HepG2 (cell line): ENCODE data around the gene ZC3H12A. TPM values are rescaled to one million over a fixed set of nuclear protein-coding genes. Genes with fewer than 3 reads are reported as not detected.

Experiments used
- ATF4 ChIP-seq, 2 experiments: fragments of 450-650 bp in 1 of 2; sonication (generic) in 1 of 2; formaldehyde crosslinking; IDR thresholded peaks; 2 replicates each; pipeline versions ENCODE4 v1.5.0 to v1.8.0; 2020 to 2022; ENCODE audit warnings: mild to moderate bottlenecking in 1 of 2, missing genetic modification reagents in 1 of 2
- CBX2 ChIP-seq, 2 experiments: fragments of 200-600 bp in 1 of 2; sonication (generic); formaldehyde crosslinking in 1 of 2; IDR thresholded peaks; 2 replicates each; pipeline versions ENCODE4 v1.7.0 to v1.8.1; 2018 to 2022; ENCODE audit warnings: low read depth in 2 of 2, low read length in 1 of 2, mild to moderate bottlenecking in 1 of 2, missing genetic modification reagents in 1 of 2
- CCAR2 ChIP-seq: fragments of 200-400 bp; formaldehyde crosslinking; optimal IDR thresholded peaks from 2 replicates; pipeline ENCODE3; 2018; ENCODE audit warnings: low read depth, mild to moderate bottlenecking, low read length, moderate library complexity
- FLYWCH1 ChIP-seq: sonication (generic); formaldehyde crosslinking; IDR thresholded peaks from 2 replicates; pipeline ENCODE4 v1.8.1; 2023; ENCODE audit warnings: mild to moderate bottlenecking, missing genetic modification reagents
- GATAD2A ChIP-seq: IDR thresholded peaks from 2 replicates; pipeline ENCODE4 v1.6.1; 2016
- IRF1 ChIP-seq: sonication (generic); formaldehyde crosslinking; IDR thresholded peaks from 2 replicates; pipeline ENCODE4 v1.4.0; 2020; ENCODE audit warnings: low read depth, mild to moderate bottlenecking, missing genetic modification reagents
- JUN ChIP-seq: sonication (generic); formaldehyde crosslinking; IDR thresholded peaks from 2 replicates; pipeline ENCODE4 v1.4.0; 2020; ENCODE audit warnings: mild to moderate bottlenecking, missing genetic modification reagents
- JUNB ChIP-seq: sonication (generic); formaldehyde crosslinking; IDR thresholded peaks from 2 replicates; pipeline ENCODE4 v1.8.0; 2022; ENCODE audit warnings: missing genetic modification reagents, mild to moderate bottlenecking, borderline replicate concordance
- JUND ChIP-seq: sonication (generic); formaldehyde crosslinking; IDR thresholded peaks from 2 replicates; pipeline ENCODE4 v1.8.0; 2022; ENCODE audit warnings: mild to moderate bottlenecking, missing genetic modification reagents
- LCORL ChIP-seq, 2 experiments: fragments of 450-650 bp in 1 of 2; sonication (generic) in 1 of 2; formaldehyde crosslinking in 1 of 2; IDR thresholded peaks; 2 replicates each; pipeline versions ENCODE4 v1.5.0 to v1.6.1; 2017 to 2020; ENCODE audit warnings: antibody characterized with exemption in 1 of 2, missing genetic modification reagents in 1 of 2
- NPAS2 ChIP-seq: sonication (generic); formaldehyde crosslinking; IDR thresholded peaks from 2 replicates; pipeline ENCODE4 v1.8.0; 2022; ENCODE audit warnings: mild to moderate bottlenecking, missing genetic modification reagents, borderline replicate concordance
- RARA ChIP-seq: IDR thresholded peaks from 2 replicates; pipeline ENCODE4 v1.6.1; 2016; ENCODE audit warnings: missing genetic modification reagents, missing compliant biosample characterization
- SALL1 ChIP-seq: sonication (generic); formaldehyde crosslinking; IDR thresholded peaks from 2 replicates; pipeline ENCODE4 v1.8.0; 2022; ENCODE audit warnings: mild to moderate bottlenecking, missing genetic modification reagents
- THAP7 ChIP-seq: sonication (generic); formaldehyde crosslinking; IDR thresholded peaks from 2 replicates; pipeline ENCODE4 v1.8.1; 2023; ENCODE audit warnings: mild to moderate bottlenecking, missing genetic modification reagents
- ZBTB34 ChIP-seq: sonication (generic); formaldehyde crosslinking; IDR thresholded peaks from 2 replicates; pipeline ENCODE4 v1.8.0; 2022; ENCODE audit warnings: mild to moderate bottlenecking, missing genetic modification reagents
- ZFP1 ChIP-seq: IDR thresholded peaks from 2 replicates; pipeline ENCODE4 v1.6.1; 2016
- ZFP91 ChIP-seq: sonication (generic); formaldehyde crosslinking; IDR thresholded peaks from 2 replicates; pipeline ENCODE4 v1.9.0; 2022; ENCODE audit warnings: missing genetic modification reagents, mild to moderate bottlenecking, borderline replicate concordance
- ZNF124 ChIP-seq: sonication (generic); formaldehyde crosslinking; IDR thresholded peaks from 2 replicates; pipeline ENCODE4 v1.4.0; 2020; ENCODE audit warnings: missing genetic modification reagents
- ZNF501 ChIP-seq: sonication (generic); formaldehyde crosslinking; IDR thresholded peaks from 2 replicates; pipeline ENCODE4 v1.5.1; 2020; ENCODE audit warnings: mild to moderate bottlenecking, moderate library complexity, missing genetic modification reagents
- ZNF562 ChIP-seq: sonication (generic); formaldehyde crosslinking; IDR thresholded peaks from 2 replicates; pipeline ENCODE4 v1.8.0; 2022; ENCODE audit warnings: missing genetic modification reagents, borderline replicate concordance
- polyA plus RNA-seq, 8 experiments: library from polyadenylated mRNA; depleted of rRNA in 3 of 8; stranded (reverse) in 7 of 8; unstranded in 1 of 8; fragments of >200 nt; fragmentation: Illumina TruSeq in 4 of 8; extraction: Trizol in 4 of 8; gene quantifications; 2 replicates each; pipeline versions ENCODE4 v1.2.1 to v1.2.3, GENCODE V29; 2011 to 2016; ENCODE audit warnings: low read depth in 4 of 8, missing spikeins in 1 of 8, mixed read lengths in 1 of 8; ENCODE audit not compliant: insufficient read depth in 1 of 8
- total RNA-seq, 5 experiments: library from RNA; depleted of rRNA; stranded (reverse); fragments of >200 nt; fragmentation: Illumina TruSeq; extraction: Trizol; gene quantifications; 2 replicates each; pipeline ENCODE4 v1.2.3, GENCODE V29; 2016; ENCODE audit warnings: low read depth in 1 of 5
- TF ChIP-seq, protein P1 (sequence below): sonication (generic); formaldehyde crosslinking; conservative IDR thresholded peaks from 2 replicates; pipeline ENCODE4 v1.4.0; 2020; ENCODE audit warnings: missing genetic modification reagents

The ZC3H12A gene
- total and polyA plus RNA-seq, 2 of the 13 experiments (the other 11 are each of a cell fraction or from before 2014, with no cell fraction given): 6.8 to 13.3 TPM

- TF ChIP-seq JUNB (CRISPR knock-in tag) (peak; percentile 46; the same call in 1 of the 2 replicates), SALL1 (CRISPR knock-in tag) (0 out of 2 replicates have a peak, but pooled peaks have one; percentile 24), CBX2 (IDR thresholded peaks at IDR 0.05; ENCODE audit: low read depth, low read length) (no peak), CBX2 (CRISPR knock-in tag; IDR thresholded peaks at IDR 0.05; ENCODE audit: low read depth) (no peak), ATF4 (CRISPR knock-in tag; IDR thresholded peaks at IDR 0.05) (no peak), JUN (CRISPR knock-in tag) (peak; percentile 80; the same call in 1 of the 2 replicates), IRF1 (no peak), ZFP1 (CRISPR knock-in tag) (no peak), ZNF124 (CRISPR knock-in tag) (0 out of 2 replicates have a peak, but pooled peaks have one; percentile 27), JUND (CRISPR knock-in tag) (peak; percentile 97), ZNF562 (no peak), ZNF501 (0 out of 2 replicates have a peak, but pooled peaks have one; percentile 6), NPAS2 (CRISPR knock-in tag) (no peak), ZBTB34 (0 out of 2 replicates have a peak, but pooled peaks have one; percentile 39), LCORL (IDR thresholded peaks at IDR 0.05) (no peak), LCORL (CRISPR knock-in tag; IDR thresholded peaks at IDR 0.05) (peak; percentile 68; the same call in 1 of the 2 replicates), ZFP91 (CRISPR knock-in tag) (no peak; the same call in 1 of the 2 replicates), FLYWCH1 (CRISPR knock-in tag) (no peak), CCAR2 (no peak), GATAD2A (CRISPR knock-in tag) (peak; percentile 45; the same call in 1 of the 2 replicates), THAP7 (0 out of 2 replicates have a peak, but pooled peaks have one; percentile 26), RARA (CRISPR knock-in tag) (peak; percentile 17; the same call in 1 of the 2 replicates)
- TF ChIP-seq, protein P1, sequence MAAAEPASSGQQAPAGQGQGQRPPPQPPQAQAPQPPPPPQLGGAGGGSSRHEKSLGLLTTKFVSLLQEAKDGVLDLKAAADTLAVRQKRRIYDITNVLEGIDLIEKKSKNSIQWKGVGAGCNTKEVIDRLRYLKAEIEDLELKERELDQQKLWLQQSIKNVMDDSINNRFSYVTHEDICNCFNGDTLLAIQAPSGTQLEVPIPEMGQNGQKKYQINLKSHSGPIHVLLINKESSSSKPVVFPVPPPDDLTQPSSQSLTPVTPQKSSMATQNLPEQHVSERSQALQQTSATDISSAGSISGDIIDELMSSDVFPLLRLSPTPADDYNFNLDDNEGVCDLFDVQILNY: no peak
Observed at GRCh38 chr1:37471345-37472231, 2.8 kb upstream of the ZC3H12A start (continued).
